NCI-H128 (cell line): ENCODE data around the gene ATP2B2.

Source experiments
- DNase-seq: peaks from one replicate; lab custom pipeline; 2025; ENCODE audit not compliant: unreplicated experiment; lab: John Stamatoyannopoulos, UW

The ATP2B2 gene

DNA sequence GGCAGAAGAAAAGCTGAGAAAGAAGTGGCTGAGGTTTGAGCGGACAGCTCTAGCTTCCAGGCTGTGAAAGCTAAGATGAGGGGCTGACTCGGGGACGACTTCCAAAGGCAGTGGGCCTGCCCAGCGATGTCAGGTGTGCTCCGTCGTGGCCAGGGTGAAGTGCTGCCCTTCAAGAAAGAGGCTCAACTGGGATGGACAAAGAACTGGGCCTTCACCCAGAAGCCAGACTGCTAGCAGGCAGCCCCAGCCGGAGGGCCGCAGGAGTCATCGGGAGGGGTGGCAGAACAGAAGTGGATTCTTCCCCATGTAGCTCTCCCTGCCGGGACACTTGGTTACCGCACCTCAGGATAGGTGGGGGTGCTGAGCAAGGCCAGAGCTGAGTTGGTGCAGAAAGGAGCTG is 171.3 kb downstream of the ATP2B2 start:
- DNase-seq, result no peak

DNA sequence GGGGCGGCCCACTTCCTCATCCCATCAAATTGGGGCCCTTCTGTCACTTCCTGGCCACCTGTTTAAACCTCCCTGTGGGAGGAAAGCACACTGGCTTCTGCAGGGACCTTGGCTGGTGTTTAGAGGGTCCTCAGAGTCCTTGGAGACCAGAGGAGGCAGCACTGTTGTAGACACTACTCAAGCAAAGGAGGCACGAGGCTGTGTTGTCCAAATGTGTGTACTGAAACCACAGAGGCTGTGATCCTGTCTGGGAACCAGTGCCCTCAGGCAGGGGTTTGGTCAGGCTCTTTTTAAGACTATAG is 172.1 kb downstream of the ATP2B2 start:
- no peak for DNase-seq

DNA sequence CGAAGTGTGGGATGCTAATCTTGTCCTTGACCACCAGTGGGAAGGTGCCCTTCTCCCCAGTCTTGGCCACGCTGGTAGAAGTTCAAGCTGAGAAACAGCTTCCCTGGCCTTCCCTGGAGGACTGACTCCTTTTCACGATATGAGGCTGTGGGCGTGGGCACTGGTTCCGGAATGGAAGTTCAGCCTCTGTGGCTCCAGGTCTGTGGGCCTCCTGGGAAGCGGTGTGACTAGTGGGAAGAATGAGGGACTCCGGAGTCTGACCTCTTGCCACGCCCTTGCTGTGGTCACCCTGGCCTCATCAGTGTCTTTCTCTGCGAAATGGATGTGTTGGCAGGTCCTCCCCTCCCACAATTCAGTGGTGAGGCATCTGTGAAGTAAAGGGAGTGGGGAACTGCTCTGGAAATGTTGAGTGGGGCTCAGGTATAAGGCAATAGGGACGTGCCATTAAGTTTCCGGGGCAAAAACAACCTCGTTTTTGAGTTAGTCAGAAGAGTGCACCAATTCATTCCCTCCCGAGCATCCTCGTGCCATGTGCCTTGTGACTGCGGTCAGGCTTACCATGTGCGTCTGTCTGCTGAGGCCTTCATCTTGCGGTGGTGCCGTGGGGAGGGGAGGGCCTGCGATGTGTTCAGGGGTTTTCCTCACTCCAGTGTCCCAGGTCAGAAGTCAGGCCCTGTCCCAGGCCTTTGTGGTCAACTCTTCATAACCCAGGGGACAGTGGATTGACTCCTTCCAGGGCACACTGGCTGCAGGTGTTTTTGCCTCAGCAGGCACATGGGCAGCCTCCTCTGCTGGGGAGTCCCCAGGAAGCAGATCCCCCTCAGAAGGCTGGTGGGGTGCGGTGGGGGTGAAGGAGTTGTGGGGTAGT is 172.7 kb downstream of the ATP2B2 start:
- DNase-seq, result no peak

DNA sequence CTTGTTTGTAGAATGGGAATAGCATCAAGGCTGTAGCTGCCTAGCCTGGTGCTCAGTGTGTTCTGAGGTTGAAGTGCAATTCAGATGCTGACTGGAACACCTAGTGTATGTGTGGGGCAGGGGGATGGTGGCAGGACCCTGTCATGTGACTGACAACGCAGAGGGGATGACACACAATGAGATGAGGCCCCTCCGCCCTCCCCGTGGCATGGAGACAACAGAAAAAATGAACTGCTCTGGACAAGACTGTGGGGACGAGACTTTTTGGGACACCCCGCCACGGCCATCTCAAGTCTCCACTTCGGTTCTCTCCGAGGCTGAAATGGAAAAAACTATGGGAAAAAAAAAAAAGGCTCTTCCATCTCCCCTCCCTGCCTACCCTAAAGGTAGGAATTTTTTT is 174.1 kb downstream of the ATP2B2 start:
- no peak for DNase-seq

DNA sequence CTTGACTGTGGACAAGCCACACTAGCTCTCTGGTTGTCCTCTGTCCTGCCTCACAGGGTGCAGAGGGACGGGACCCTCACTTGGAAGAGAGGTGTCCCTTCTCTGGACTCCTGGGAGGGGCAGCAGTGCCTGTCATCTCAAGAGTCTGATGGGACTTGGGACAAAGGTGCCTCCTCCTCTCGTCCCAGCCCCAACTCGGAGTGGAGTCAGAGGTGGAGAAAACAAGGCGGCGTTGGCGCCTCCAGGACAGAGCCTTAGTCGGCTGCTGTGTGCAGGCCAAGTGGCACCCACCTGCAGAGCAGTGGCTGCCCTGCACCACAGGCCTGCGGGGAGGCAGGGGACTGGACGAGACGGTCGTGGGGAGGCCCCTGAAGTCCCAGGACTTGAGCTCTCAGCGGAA is 175.1 kb downstream of the ATP2B2 start:
- no peak for DNase-seq

DNA sequence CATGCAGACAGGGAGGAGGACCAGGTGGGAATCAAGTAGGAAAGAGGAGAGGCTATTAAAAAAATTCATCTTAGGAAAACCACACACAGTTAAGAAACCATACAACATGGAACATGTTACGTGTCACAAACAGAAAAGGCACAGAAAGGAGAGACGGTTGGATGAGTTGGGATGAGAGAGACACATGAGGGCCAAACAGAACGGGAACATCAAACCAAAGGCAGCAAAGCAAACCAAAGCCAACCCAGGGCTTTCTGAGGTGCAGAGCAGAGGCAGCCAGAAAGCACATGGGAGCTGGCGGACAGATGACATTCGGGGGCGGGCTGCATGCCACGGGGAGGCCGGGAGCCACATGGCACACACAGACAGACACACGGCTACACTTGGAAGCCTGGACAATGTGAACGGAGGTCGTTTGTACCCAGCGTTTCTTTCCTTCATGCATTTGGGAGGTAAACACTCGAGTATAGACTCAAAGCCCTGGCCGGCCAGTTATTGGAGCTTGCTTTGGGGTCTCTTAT is 175.8 kb downstream of the ATP2B2 start:
- no peak for DNase-seq

- DNase-seq, result no peak
These were observed 176.8 kb downstream of the ATP2B2 start for GRCh38 chr3:10328460-10329071.

GRCh38 chr3:10327592-10327991 is 177.8 kb downstream of the ATP2B2 start:
- no peak for DNase-seq

DNA sequence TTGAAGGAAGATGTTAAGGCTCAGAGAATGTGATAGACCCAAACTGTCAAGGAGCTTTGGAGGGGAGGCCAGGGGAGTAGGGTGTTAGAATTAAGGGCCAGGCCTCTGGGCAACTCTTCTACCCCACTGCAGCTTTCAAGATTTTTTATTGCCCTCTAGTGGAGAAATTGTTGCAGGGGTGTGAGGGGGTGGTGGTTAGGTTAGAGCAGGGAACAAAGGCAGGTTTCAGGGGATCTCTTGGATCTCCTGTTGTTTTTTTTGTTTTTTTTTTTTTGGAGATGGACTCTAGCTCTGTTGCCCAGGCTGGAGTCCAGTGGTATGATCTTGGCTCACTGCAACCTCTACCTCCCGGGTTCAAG is 183.1 kb downstream of the ATP2B2 start:
- no peak for DNase-seq

- no peak for DNase-seq
These were observed 183.6 kb downstream of the ATP2B2 start for GRCh38 chr3:10321630-10322351.

DNA sequence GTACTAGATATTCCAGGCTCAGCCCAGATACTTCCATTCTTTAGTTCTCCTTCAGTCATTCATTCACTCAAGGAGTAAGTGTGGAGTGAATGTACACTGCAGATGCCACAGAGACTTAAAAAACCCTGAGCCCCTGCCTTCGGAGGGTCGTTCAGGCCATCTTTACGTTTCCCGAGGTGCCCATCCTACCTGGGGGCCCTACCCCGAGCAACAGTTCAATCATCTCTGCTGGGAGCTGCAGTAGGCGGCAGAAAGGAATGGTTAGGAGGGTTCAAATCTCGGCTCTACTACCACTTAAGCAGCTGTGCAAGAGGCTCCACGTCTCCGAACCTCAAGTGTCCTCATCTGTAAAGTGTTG is 185.1 kb downstream of the ATP2B2 start:
- DNase-seq, result no peak

DNA sequence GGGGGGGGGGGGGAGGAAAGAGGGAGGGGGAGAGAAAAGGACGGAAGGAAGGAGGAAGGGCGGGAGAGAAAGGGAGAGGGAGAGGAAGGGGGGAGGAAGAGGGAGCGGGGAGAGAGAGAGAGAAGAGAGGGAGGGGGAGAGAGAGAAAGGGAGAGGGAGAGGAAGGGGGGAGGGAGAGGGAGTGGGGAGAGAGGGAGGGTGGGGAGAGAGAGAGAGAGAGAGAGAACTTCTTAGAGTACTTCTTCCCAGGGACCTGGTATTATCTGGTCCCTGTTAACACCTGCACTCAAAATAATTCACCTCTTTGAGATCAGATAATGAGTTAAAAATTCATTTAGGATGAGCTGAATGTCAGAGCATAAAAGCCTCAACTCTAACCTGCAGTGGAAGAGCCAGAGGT is 185.6 kb downstream of the ATP2B2 start:
- no peak for DNase-seq

GRCh38 chr3:10319251-10319650 is 186.1 kb downstream of the ATP2B2 start:
- no peak for DNase-seq

- DNase-seq, result no peak
These were observed 187.4 kb downstream of the ATP2B2 start for GRCh38 chr3:10317961-10318350.

DNA sequence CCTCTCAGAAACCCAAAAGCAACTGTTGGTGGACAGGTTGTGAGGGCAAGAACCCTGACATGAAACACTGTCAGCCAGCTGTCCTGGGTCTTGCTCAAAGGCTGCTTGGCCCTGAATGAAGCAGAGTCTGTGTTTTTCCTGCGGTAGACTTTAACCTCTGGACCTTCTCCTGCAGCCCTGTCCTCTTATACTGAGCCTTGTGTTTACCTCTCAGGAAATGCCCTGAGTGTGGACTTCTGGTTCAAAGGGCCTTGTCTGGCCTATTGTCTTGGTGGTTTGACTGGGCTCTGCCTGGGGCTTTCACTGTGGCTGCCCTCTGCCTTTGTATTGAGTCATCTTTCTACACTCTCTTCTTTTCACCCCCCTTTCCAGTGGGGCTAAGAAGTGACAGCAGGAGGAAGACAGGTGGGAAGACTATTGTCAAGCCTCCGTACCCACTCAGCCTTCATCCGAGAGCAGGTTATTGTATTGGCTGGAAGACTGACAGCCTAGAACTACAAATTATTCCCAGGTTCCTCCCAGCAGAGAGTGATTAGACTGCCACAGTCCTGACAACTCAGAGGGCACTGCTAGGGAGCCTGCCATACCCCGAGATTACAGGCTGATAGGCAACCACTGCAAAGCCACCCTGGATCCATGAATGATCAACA is 187.9 kb downstream of the ATP2B2 start:
- DNase-seq, result no peak

DNA sequence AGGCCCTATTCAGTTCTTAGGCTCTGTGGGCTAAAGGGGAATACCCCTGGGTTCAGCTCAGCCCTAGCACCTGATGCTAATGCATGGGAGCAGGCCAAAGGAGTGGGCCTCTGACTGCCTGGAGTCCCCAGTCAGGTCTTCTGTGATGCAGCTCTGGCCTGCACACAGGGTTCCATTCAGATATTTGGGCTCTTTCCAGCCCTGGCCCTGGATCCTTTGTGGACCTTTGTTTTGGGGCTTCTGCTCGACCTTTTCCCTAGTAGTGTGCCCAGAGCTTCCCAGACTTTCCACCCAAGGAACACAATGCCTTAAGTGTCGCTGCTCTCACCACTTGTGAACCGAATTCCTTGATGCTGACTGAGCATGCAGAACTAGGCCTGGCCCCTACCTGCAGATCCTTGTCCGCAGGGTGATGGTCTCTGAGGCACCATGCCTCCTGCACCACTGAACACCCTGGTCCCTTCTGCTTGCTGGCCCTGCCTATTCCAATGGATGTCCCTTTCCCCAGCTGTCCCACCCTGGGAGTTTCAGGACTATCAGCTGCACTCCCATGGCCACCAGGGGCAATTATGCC is 189.5 kb downstream of the ATP2B2 start:
- no peak for DNase-seq

DNA sequence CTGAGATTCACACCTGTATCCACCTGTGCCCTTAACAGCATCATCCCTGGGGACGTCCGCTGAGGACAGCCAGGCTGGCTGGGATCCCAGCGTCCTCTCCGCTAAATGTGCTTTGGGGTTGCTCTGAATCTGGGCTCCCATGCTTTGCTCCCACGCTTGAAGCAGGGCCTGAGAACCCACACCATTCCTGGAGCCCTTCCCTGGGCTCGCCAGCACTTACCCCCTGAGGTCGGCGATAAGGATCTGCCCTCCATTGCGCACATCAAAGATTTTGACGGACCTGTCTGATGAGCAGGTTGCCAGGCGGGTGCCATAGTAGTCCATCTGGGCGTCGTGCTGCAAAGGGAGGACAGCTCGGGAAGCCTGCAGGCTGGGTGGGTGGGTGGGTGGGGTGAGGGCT is 190.3 kb downstream of the ATP2B2 start:
- no peak for DNase-seq

DNA sequence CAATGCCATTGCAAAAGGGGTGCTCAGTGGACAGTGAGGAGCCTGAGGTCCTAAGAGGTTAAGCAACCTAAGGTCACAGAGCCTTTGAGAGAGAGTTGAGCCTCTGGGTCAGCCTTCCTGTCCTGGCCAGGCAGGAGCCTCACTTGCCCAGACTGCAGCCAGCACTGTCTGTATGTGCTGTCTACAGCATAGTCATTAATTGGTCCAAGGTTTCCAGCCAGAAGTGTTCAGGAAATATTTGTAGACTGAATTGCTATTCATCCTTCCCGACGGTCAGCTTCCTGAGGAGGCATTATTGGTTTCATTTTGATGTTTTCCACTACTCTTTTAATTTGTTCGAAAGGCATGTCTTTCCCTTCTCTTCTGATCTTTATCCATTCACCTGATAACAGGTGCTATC is 192.5 kb downstream of the ATP2B2 start:
- DNase-seq, result no peak

DNA sequence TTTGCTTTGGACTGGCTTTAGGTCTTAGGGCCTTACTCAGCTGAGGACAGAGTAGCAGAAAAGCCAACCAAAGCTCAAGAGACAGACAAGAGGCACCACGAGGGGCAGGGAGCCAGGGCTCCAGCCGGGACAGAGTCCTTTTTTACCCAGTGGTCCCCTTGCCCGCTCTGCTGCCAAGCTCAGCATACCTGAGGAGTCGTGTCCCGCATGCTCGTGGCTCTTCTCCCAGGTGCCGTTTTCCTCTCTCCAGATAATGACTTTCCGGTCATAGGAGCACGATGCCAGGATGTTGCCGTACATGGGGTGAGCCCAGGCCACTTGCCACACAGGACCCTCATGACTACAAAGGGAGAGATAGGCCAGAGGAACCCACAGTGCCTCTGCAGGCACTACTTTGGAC is 193.0 kb downstream of the ATP2B2 start:
- DNase-seq, result no peak

GRCh38 chr3:10311710-10312109 is 193.7 kb downstream of the ATP2B2 start:
- DNase-seq, result no peak

DNA sequence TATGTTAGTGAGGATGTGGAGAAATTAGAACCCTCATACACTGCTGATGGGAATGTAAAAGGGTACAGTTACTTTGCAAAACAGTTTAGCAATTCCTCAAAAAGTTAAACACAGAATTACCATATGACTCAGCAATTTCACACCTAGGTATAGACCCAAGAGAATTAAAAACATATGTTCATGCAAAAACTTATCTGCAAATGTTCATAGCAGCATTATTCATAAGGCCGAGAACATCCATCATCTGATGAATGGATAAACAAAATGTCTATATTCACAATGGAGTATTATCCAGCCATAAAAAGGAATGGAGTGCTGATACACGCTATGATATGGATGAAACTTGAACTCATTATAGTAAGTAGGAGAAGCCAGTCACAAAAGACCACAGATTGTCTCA is 194.8 kb downstream of the ATP2B2 start:
- no peak for DNase-seq
